PC-3 (cell line): ENCODE measurements around the gene PLG. TPM values are rescaled to one million over a fixed set of nuclear protein-coding genes. Genes with fewer than 3 reads are reported as not detected.

ENCODE experiments used
- ATAC-seq: fragments of 200-7000 bp; cut with Tn5 transposase; 2 replicates; pipeline ENCODE4 v1.9.1; 2020; ENCODE audit warnings: mild to moderate bottlenecking, moderate library complexity
- BruUV-seq: library from RNA; stranded (reverse); fragments of 400-500 nt; replicated peaks from 2 replicates; lab custom pipeline; 2021; lab: Mats Ljungman, UMichigan
- CTCF ChIA-PET: fragments of 300-600 bp; sonication (Branson Sonifier 250); formaldehyde crosslinking; loops from one replicate; lab custom pipeline; 2022; ENCODE audit warnings: antibody characterized with exemption; lab: Charles Lee
- POLR2A ChIA-PET: fragments of 300-600 bp; sonication (Branson Sonifier 250); formaldehyde crosslinking; loops from one replicate; lab custom pipeline; 2022; ENCODE audit warnings: antibody characterized with exemption; ENCODE audit not compliant: unreplicated experiment; lab: Charles Lee
- DNase-seq: peaks from one replicate; pipeline ENCODE4 v3.0.0-alpha.2; 2015
- H2AFZ ChIP-seq: fragments of 300-600 bp; sonication (generic); 2 replicates; pipeline ENCODE4 v1.6.0; 2016; ENCODE audit warnings: antibody characterized with exemption, low read length
- H3F3A ChIP-seq: fragments of 300-600 bp; sonication (generic); one replicate; pipeline ENCODE4 v1.6.0; 2017; ENCODE audit warnings: antibody characterized with exemption, low read length, control low read depth, mild to moderate bottlenecking; ENCODE audit not compliant: unreplicated experiment
- H3K27ac ChIP-seq: fragments of 300-600 bp; sonication (generic); 2 replicates; pipeline ENCODE4 v1.5.1; 2016; ENCODE audit warnings: mild to moderate bottlenecking, low read length
- H3K27me3 ChIP-seq: fragments of 300-600 bp; sonication (generic); 2 replicates; pipeline ENCODE4 v1.6.1; 2016; ENCODE audit warnings: low read length, mixed read lengths
- H3K36me3 ChIP-seq: fragments of 300-600 bp; sonication (generic); 2 replicates; pipeline ENCODE4 v1.6.1; 2016; ENCODE audit warnings: low read depth, mixed run types, low read length, mixed read lengths
- H3K4me1 ChIP-seq: fragments of 300-600 bp; sonication (generic); 2 replicates; pipeline ENCODE4 v1.5.1; 2016; ENCODE audit warnings: low read length; ENCODE audit not compliant: insufficient read depth
- H3K4me2 ChIP-seq: fragments of 300-600 bp; sonication (generic); 2 replicates; pipeline ENCODE4 v1.6.0; 2016; ENCODE audit warnings: low read length
- H3K4me3 ChIP-seq: fragments of 300-600 bp; sonication (generic); 2 replicates; pipeline ENCODE4 v1.5.1; 2016; ENCODE audit warnings: mild to moderate bottlenecking, low read length, mixed read lengths
- H3K79me2 ChIP-seq: fragments of 300-600 bp; sonication (generic); 2 replicates; pipeline ENCODE4 v1.6.1; 2017; ENCODE audit warnings: low read length, mixed read lengths
- H3K9ac ChIP-seq: fragments of 300-600 bp; sonication (generic); 2 replicates; pipeline ENCODE4 v1.6.0; 2016; ENCODE audit warnings: mild to moderate bottlenecking, low read length
- H3K9me2 ChIP-seq: fragments of 300-600 bp; sonication (generic); replicated peaks from 2 replicates; pipeline ENCODE4 v1.6.1; 2016; ENCODE audit warnings: mixed run types, low read length, mixed read lengths
- H3K9me3 ChIP-seq: fragments of 300-600 bp; sonication (generic); 2 replicates; pipeline ENCODE4 v1.6.1; 2016; ENCODE audit warnings: low read length, mixed read lengths
- H4K20me1 ChIP-seq: fragments of 300-600 bp; sonication (generic); 2 replicates; pipeline ENCODE4 v1.6.1; 2016; ENCODE audit warnings: low read length, mixed read lengths
- CTCF ChIP-seq: fragments of 300-600 bp; sonication (generic); conservative IDR thresholded peaks from 2 replicates; pipeline ENCODE4 v1.5.1; 2017; ENCODE audit warnings: antibody characterized with exemption, low read depth, mild to moderate bottlenecking, low read length
- EZH2 ChIP-seq: fragments of 300-600 bp; sonication (generic); IDR thresholded peaks from one replicate; pipeline ENCODE4 v1.6.1; 2017; ENCODE audit warnings: antibody characterized with exemption, mild to moderate bottlenecking, low read length; ENCODE audit not compliant: unreplicated experiment
- EZH2phosphoT487 ChIP-seq: fragments of 300-600 bp; sonication (generic); IDR thresholded peaks from 2 replicates; pipeline ENCODE4 v1.6.1; 2018; ENCODE audit warnings: mild to moderate bottlenecking, antibody characterized with exemption, low read length, borderline replicate concordance
- intact Hi-C: fragments of 100-400 bp; cut with micrococcal nuclease; formaldehyde crosslinking; loops from 2 replicates; pipeline ENCODE4 v1.9.0; 2023
- total RNA-seq: library from RNA; depleted of rRNA; stranded (reverse); fragments of >200 nt; gene quantifications from 2 replicates; pipeline ENCODE4 v1.2.3, GENCODE V29; 2014

The PLG gene
- total RNA-seq, 1 experiment from 2014 or later = not detected

GRCh38 chr6:160793652-160794051 lies 91.6 kb downstream of the PLG start:
- Histone ChIP-seq H3F3A (no peaks in the 10 kb centered on the region), H3K27ac (peak overlapping the region; percentile 100), H3K9me3 (no peaks in the 10 kb centered on the region), H2AFZ (no peak overlapping the region), H4K20me1 (no peaks in the 10 kb centered on the region), H3K4me3 (no peak overlapping the region), H3K36me3 (no peaks in the 10 kb centered on the region), H3K27me3 (no peaks in the 10 kb centered on the region), H3K4me1 (peaks cover 51% of the 10 kb centered on the region), H3K79me2 (no peaks in the 10 kb centered on the region), H3K4me2 (no peak overlapping the region), H3K9ac (peak overlapping the region; percentile 82), H3K9me2 (no peaks in the 10 kb centered on the region)
- DNase-seq = no peak
- ATAC-seq = no peak
- ChIA-PET CTCF (no interaction called here), POLR2A (no interaction called here)
- intact Hi-C loops = no loop called here
- BruUV-seq = no TSS peak
- TF ChIP-seq CTCF = no peak
- TF ChIP-seq EZH2phosphoT487 = no peak
- no peak for TF ChIP-seq EZH2

- no peak for TF ChIP-seq EZH2
- no peak for TF ChIP-seq CTCF
- no peak for TF ChIP-seq EZH2phosphoT487
- ATAC-seq (peak; percentile 28), DNase-seq (peak; percentile 85)
- H3K4me3 ChIP-seq = no peak overlapping the region
- no peaks in the 10 kb centered on the region for H3K27me3 ChIP-seq
- ChIA-PET POLR2A (no interaction called here), CTCF (no interaction called here)
- H4K20me1 ChIP-seq = no peaks in the 10 kb centered on the region
- H3K4me2 ChIP-seq = peak overlapping the region; percentile 23; the same call in 1 of the 2 replicates
- BruUV-seq = no TSS peak
- no peaks in the 10 kb centered on the region for H3K9me3 ChIP-seq
- peak overlapping the region; percentile 47; the same call in 1 of the 2 replicates for H3K9ac ChIP-seq
- no peaks in the 10 kb centered on the region for H3K79me2 ChIP-seq
- H3K4me1 ChIP-seq = peaks cover 44% of the 10 kb centered on the region
- H3K36me3 ChIP-seq = no peaks in the 10 kb centered on the region
- H3K27ac ChIP-seq = peak overlapping the region; percentile 82
- no peak overlapping the region for H2AFZ ChIP-seq
- no peaks in the 10 kb centered on the region for H3K9me2 ChIP-seq
- intact Hi-C loops = loop anchor here (1.0 kb wide), 1 partner anchor 15 kb away; no protein-coding TSS in a partner anchor
- no peaks in the 10 kb centered on the region for H3F3A ChIP-seq
These were observed 93.7 kb downstream of the PLG start for GRCh38 chr6:160795721-160796120.

- Histone ChIP-seq H2AFZ (no peak overlapping the region), H3K4me1 (peaks cover 19% of the 10 kb centered on the region), H3K9me3 (no peaks in the 10 kb centered on the region), H3K9ac (no peak overlapping the region), H3K27me3 (no peaks in the 10 kb centered on the region), H3K4me2 (no peak overlapping the region), H3K36me3 (no peaks in the 10 kb centered on the region), H3K27ac (no peak overlapping the region), H3K79me2 (no peaks in the 10 kb centered on the region), H4K20me1 (no peaks in the 10 kb centered on the region), H3F3A (no peaks in the 10 kb centered on the region), H3K4me3 (no peak overlapping the region), H3K9me2 (no peaks in the 10 kb centered on the region)
- no TSS peak for BruUV-seq
- TF ChIP-seq EZH2phosphoT487 (no peak), EZH2 (no peak), CTCF (no peak)
- ChIA-PET POLR2A (no interaction called here), CTCF (no interaction called here)
- ATAC-seq (no peak), DNase-seq (no peak)
- intact Hi-C loops = no loop called here
These were observed 96.6 kb downstream of the PLG start for GRCh38 chr6:160798625-160799024.
